HK-2 (cell line): ENCODE measurements around the gene FTSJ3.
A peak's percentile ranks its signal among the peaks of the same experiment; 100 is the strongest.
"Not testable (repeated sequence)": the region's sequence is repeated elsewhere in the genome, so short reads cannot be mapped to it uniquely, and the experiment has no call there.

Experiments used
- DNase-seq: peaks from one replicate; pipeline ENCODE4 v3.0.0-alpha.2; 2018; ENCODE audit not compliant: unreplicated experiment

The FTSJ3 gene

DNA sequence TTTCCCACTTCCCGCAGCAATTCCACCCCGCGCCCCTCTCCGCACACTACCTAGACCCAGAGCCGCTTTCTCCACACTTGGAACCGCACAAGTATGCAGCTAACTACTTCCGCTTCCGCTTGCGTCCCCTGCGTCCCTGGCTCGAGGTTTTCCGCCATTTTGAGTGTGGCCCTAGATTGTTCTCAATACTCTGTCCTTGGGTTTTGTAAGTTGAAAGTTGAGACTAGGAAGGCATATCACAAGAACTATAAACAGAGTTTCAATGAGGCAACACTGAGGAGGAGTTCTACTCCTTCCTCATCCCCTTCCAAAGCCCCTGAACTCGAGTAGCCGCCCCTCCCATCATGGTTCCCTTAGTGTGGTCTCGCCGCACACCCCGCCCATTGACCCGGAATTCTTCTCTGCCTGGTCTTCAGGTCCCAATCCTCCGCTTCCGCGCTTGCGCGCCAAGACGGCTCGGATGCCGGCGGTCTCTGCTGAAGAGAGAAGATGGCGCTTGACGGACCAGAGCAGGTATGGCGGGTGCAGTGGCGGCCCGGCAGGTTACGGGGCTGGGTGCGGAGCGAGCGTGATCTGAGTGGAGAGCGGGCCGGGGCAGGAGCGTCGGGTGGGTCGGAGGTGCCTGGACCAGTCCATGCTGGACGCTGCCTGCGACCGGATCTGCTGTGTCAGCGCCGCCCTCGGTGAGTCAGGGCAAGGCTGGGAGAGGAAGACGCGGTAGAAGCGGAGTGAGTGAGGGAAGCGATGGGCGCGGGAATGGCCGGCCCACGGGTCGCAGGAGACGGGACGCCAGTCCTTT is at the start of gene FTSJ3, which contains the start of gene PSMC5:
FTSJ3 (minus strand) TSS at position 662 of the 799 bp plus-strand sequence. CDS start 761 bp downstream, outside the sequence.
PSMC5 (plus strand) TSS at position 430 of the 799 bp plus-strand sequence; CDS start at position 490, 60 bp downstream.
- DNase-seq, result peak; percentile 95

DNA sequence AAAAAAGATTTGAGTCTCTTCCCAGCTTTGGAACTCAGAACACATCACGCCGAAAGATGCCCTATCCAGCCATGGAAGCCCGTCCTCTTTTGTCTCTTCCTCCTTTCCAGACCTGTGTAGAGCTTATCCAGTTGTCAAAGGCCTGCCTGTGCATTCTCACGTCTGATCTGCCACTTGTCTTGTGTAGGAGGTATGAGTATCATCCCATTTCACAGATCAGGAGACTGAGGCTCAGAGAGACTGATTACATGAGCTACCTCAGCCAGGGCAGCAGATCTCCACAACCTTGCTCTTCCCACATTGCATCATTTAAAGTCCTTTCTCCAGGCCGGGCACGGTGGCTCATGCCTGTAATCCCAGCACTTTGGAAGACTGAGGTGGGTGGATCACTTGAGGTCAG is 47.2 kb upstream of the FTSJ3 start:
- DNase-seq, result not testable (repeated sequence)

DNA sequence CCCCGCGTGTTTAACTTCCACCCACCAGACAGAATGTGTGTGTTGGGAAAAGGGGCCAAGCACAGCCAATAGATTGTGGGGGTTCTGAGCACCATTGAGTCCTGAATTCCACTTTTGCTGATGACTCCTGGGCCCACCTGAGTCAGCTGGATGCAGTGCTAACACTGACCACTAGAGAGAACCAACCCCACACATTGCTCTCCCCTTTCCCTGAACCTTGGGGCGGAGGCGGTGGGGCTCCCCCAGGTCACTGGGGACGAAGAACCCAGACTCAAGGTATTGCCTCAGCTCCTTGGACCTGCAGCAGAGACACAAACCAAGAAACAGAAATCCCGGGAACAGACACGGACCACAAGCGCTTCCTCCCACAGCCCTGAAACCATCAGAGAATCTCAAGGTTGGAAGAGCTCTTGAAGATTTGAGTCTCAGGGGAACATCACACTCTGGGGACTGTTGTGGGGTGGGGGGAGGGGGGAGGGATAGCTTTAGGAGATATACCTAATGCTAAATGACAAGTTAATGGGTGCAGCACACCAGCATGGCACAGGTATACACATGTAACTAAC is 46.7 kb upstream of the FTSJ3 start:
- not testable (repeated sequence) for DNase-seq

DNA sequence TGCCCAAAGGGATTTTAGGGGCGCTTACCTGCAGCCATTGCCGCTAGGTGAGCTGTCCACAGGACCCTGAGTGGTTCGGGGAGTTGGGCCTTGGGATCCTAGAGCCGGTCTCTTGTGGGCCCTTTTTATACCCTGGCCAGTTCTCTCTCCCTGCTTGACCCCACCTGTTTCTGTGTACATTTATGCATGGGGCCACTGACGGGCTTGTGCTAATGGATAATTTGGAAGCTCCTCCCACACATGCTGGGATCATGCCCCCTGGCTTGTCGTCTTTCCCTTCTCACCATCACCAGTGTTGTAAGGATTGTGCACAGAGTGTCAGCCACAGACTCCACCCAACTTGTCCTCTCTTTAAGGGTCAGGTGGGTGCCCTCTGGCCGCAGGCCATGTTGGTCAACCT is 46.1 kb upstream of the FTSJ3 start, which contains the start of gene CSH2:
CSH2 (minus strand) TSS at position 101 of the 400 bp plus-strand sequence; CDS start at position 38, 63 bp downstream.
- not testable (repeated sequence) for DNase-seq

- peak; percentile 42 for DNase-seq
Measured at GRCh38 chr17:63871646-63872365, 44.3 kb upstream of the FTSJ3 start.

GRCh38 chr17:63870292-63870665 is 42.8 kb upstream of the FTSJ3 start:
- DNase-seq, result not testable (repeated sequence)

- DNase-seq, result not testable (repeated sequence)
Measured at GRCh38 chr17:63869491-63870291, 42.2 kb upstream of the FTSJ3 start.

DNA sequence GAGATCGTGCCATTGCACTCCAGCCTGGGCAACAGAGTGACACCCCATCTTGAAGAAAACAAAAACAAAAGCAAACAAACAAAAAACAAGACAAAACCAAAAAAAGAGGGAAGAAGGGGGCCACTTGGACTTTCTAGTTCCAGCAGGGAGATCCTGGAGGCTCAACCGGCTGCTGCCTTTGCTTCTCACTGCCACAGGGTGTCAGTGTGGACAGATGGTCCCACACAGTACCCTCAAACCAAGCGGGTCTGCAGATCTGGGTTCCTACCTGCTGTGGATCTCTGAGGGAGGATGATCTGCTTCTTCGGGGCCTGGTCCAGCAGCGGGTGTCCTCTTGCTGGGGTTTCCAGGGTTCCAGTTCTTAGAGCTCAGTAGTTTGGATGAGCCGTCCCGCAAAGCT is 39.2 kb upstream of the FTSJ3 start:
- not testable (repeated sequence) for DNase-seq

- no peak for DNase-seq
Measured at GRCh38 chr17:63859257-63859656, 31.8 kb upstream of the FTSJ3 start.

GRCh38 chr17:63856425-63856824 is 29.0 kb upstream of the FTSJ3 start:
- DNase-seq, result not testable (repeated sequence)

DNA sequence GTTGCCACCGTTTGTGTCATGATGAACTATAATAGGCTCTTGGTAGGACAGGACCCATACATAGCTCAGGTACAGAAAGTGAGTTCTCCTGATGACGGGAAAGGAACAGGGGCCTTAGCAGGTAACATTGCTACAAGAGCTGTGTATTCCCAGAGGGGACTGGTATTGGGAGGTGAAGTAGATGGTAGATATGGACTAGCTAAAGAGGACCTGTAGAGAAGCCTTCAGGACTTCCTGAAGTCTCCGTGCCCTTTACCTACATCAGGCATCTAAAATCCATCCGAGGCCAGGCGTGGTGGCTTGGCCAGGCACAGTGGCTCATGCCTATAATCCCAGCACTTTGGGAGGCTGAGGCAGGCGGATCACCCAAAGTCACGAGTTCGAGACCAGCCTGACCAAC is 27.7 kb upstream of the FTSJ3 start:
- DNase-seq, result no peak

GRCh38 chr17:63854709-63855108 is 27.2 kb upstream of the FTSJ3 start:
- DNase-seq, result no peak

- no peak for DNase-seq
Measured at GRCh38 chr17:63853260-63853659, 25.8 kb upstream of the FTSJ3 start.

DNA sequence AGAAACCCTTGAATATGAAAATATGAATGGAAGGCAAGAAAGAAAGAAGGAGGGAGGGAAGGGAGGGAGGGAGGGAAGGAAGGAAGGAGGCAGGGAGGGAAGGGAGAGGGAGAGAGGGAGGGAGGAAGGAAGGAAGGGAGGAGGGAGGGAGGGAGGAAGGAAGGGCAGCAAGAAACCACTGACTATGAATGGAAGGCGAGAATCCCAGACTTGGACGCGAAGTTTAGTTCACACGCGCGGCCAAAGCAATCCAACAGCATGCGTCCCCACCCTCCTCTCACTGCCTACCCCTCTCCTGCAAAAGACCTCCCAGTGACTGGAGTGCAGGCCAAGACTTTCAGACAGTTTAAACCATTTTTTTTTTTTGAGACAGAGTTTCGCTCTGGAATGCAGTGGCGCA is 22.9 kb upstream of the FTSJ3 start:
- DNase-seq, result no peak

GRCh38 chr17:63848834-63849689 is 21.6 kb upstream of the FTSJ3 start:
- DNase-seq, result peak; percentile 99

DNA sequence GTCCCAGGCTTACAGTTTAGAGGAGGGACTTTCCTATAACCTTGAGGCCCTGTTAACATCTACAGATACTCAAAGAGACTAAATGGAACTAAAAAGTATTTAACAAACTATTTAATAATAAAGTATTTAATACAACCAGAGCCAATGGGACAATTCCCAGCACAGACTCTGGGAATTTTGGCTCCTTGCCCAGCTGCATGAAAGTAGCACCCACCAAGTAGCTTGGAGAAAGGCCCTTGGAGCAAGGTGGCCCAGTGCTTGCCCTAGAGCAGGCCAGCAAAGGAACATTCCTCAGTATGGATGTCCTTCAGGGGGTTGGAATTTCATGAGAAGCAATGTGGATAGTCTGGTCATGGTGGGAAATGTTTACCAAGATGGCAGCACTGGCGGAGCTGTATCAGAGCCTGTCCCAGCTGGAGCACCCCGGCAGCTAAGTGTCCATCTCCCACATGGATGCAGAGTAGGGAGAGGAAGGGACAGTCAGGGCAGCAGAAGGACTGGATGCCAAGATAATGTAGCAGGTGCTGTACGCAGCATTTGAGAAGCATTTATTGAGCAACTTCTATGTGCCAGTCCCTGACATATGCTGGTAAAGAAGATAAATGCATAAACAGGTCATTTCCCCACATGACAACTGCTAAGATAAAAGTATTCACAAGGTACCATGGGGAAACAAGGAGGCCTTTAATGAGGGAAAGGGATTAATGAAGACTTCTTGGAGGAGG is 20.2 kb upstream of the FTSJ3 start:
- DNase-seq, result no peak

GRCh38 chr17:63845509-63845908 is 18.0 kb upstream of the FTSJ3 start:
- DNase-seq, result no peak

DNA sequence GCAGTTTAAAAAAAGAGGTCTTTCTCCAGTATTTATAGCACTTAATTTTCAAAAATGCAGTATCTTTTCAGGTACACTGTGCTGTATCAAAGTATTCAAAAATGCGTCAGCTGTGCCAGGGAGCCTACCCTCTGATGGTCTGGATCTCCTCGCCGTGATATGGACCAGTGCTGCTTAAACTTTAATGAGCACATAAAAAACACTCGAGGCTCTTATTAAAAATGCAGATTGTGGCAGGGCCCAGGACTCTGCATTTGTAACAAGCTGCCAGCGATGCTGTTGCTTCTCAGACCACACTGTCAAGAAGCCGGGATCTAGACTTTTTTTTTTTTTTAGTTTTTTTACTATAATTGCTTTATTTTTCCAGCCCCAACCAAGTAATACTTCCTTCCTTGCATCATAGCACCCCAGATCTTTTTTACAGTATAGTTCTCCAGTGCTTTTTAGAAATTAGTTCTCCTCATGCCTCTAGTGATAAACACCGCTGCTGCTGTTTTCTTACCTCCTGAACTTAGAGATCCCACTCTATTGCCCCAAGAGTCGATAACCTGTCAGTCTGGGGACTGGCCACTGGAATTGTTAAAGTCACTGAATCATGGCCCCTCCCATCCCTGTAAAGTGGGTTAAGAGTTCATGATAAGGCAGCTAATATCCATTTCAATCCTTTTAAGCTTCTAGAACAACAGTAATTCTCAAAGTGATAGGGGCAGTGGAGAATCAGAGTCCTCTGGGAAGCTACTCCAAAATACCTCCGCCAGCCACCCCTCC is 16.6 kb upstream of the FTSJ3 start:
- DNase-seq, result no peak

DNA sequence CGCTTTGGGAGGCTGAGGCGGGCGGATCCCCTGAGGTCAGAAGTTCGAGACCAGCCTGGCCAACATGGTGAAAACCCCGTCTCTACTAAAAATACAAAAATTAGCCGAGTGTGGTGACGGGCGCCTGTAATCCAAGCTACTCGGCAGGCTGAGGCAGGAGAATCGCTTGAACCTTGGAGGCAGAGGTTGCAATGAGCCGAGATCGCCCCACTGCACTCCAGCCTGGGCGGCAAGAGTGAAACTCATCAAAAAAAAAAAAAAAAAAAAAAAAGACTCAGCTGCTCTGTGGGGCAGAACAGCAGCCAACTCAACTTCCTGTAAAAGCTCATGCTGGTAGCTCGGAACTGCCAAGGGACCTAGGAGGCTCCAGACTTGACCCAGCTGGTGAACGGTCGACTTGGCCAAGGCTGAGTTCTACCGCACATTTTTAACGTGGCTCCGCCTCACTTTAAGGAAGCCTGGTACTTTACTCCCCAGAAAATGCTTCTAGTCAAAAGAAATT is 16.0 kb upstream of the FTSJ3 start:
- peak; percentile 67 for DNase-seq
